Left renal pelvis (tissue), 4 donors: Measurements from ENCODE around the gene DSCAML1. TPM values are rescaled to one million over a fixed set of nuclear protein-coding genes. Genes with fewer than 3 reads are reported as not detected.
"Not testable (repeated sequence)": the region's sequence is repeated elsewhere in the genome, so short reads cannot be mapped to it uniquely, and the experiment has no call there.

Experiments used
- DNase-seq, 4 donors: peaks; one replicate each; pipeline ENCODE4 v3.0.0-alpha.2; 2013; ENCODE audit warnings: low read depth in 4 of 4, low spot score in 3 of 4
- polyA plus RNA-seq, 4 donors: library from polyadenylated mRNA; unstranded; fragments of 120-200 nt; gene quantifications; one replicate each; pipeline ENCODE4 v1.2.1, GENCODE V29; 2013; ENCODE audit not compliant: insufficient read length in 4 of 4

The DSCAML1 gene
- polyA plus RNA-seq, 4 donors: 0.25 to 3.4 (median 1.9) TPM

- DNase-seq: not testable (repeated sequence)
Observed at GRCh38 chr11:117398618-117399017, 398.4 kb downstream of the DSCAML1 start.

GRCh38 chr11:117396970-117397369 is 400.0 kb downstream of the DSCAML1 start:
- no peak for DNase-seq

GRCh38 chr11:117395476-117395875 is 401.5 kb downstream of the DSCAML1 start:
- DNase-seq: no peak

- no peak for DNase-seq
Observed at GRCh38 chr11:117394221-117394925, 402.6 kb downstream of the DSCAML1 start.

- DNase-seq: no peak
Observed at GRCh38 chr11:117392979-117393378, 404.0 kb downstream of the DSCAML1 start.

- no peak for DNase-seq
Observed at GRCh38 chr11:117392001-117392690, 404.9 kb downstream of the DSCAML1 start.

GRCh38 chr11:117391181-117391580 is 405.8 kb downstream of the DSCAML1 start:
- no peak for DNase-seq

GRCh38 chr11:117390743-117391142 is 406.3 kb downstream of the DSCAML1 start:
- DNase-seq: no peak

GRCh38 chr11:117387992-117388755 is 408.8 kb downstream of the DSCAML1 start:
- DNase-seq: no peak

- DNase-seq: no peak
Observed at GRCh38 chr11:117385906-117386305, 411.1 kb downstream of the DSCAML1 start.

GRCh38 chr11:117385471-117385870 is 411.5 kb downstream of the DSCAML1 start:
- no peak for DNase-seq

GRCh38 chr11:117384045-117384444 is 413.0 kb downstream of the DSCAML1 start:
- DNase-seq: no peak

- no peak for DNase-seq
Observed at GRCh38 chr11:117382746-117383145, 414.3 kb downstream of the DSCAML1 start.

- no peak for DNase-seq
Observed at GRCh38 chr11:117381481-117382387, 415.3 kb downstream of the DSCAML1 start.

- no peak for DNase-seq
Observed at GRCh38 chr11:117380676-117381075, 416.3 kb downstream of the DSCAML1 start.

- DNase-seq: no peak
Observed at GRCh38 chr11:117378976-117379865, 417.8 kb downstream of the DSCAML1 start.
